NCI-H2227 (cell line): ENCODE results near the gene SFTA2.
"Not testable (repeated sequence)": the region's sequence is repeated elsewhere in the genome, so short reads cannot be mapped to it uniquely, and the experiment has no call there.

ENCODE experiments used
- DNase-seq: peaks from one replicate; lab custom pipeline; 2025; ENCODE audit not compliant: unreplicated experiment; lab: John Stamatoyannopoulos, UW

Gene SFTA2

GRCh38 chr6:30931969-30932645 is at the start of gene SFTA2:
SFTA2 (minus strand) TSS chr6:30932170; CDS start chr6:30932096, 74 bp downstream.
- DNase-seq = no peak

GRCh38 chr6:30979690-30980089 is 47.7 kb upstream of the SFTA2 start:
- no peak for DNase-seq

- no peak for DNase-seq
Measured at GRCh38 chr6:30979141-30979540, 47.2 kb upstream of the SFTA2 start.

- DNase-seq = no peak
Measured at GRCh38 chr6:30974490-30975252, 42.7 kb upstream of the SFTA2 start.

GRCh38 chr6:30972816-30973215 is 40.8 kb upstream of the SFTA2 start:
- DNase-seq = no peak

- no peak for DNase-seq
Measured at GRCh38 chr6:30970946-30971345, 39.0 kb upstream of the SFTA2 start.

- DNase-seq = not testable (repeated sequence)
Measured at GRCh38 chr6:30969171-30969570, 37.2 kb upstream of the SFTA2 start.

- DNase-seq = no peak
Measured at GRCh38 chr6:30966154-30966553, 34.2 kb upstream of the SFTA2 start.

- DNase-seq = no peak
Measured at GRCh38 chr6:30965140-30965601, 33.2 kb upstream of the SFTA2 start.

- no peak for DNase-seq
Measured at GRCh38 chr6:30964075-30964474, 32.1 kb upstream of the SFTA2 start.

- DNase-seq = no peak
Measured at GRCh38 chr6:30963641-30964040, 31.7 kb upstream of the SFTA2 start.

GRCh38 chr6:30962716-30963115 is 30.7 kb upstream of the SFTA2 start:
- no peak for DNase-seq

GRCh38 chr6:30960907-30961673 is 29.1 kb upstream of the SFTA2 start:
- DNase-seq = peak; percentile 26

- DNase-seq = no peak
Measured at GRCh38 chr6:30957716-30958115, 25.7 kb upstream of the SFTA2 start.

- DNase-seq = peak; percentile 60
Measured at GRCh38 chr6:30955367-30956042, 23.5 kb upstream of the SFTA2 start.

- DNase-seq = no peak
Measured at GRCh38 chr6:30954631-30955366, 22.8 kb upstream of the SFTA2 start.

GRCh38 chr6:30951907-30952469 is 20.0 kb upstream of the SFTA2 start:
- no peak for DNase-seq

- no peak for DNase-seq
Measured at GRCh38 chr6:30948811-30949210, 16.8 kb upstream of the SFTA2 start.

GRCh38 chr6:30947231-30947630 is 15.3 kb upstream of the SFTA2 start:
- DNase-seq = no peak

GRCh38 chr6:30945281-30945680 is 13.3 kb upstream of the SFTA2 start:
- no peak for DNase-seq
